ENCODE data around the gene RIMKLA. TPM values are rescaled to one million over a fixed set of nuclear protein-coding genes. Genes with fewer than 3 reads are reported as not detected.

The RIMKLA gene
- total and polyA plus RNA-seq, 5 donors from 2014 or later = 0.03 TPM; not detected in 4

- H3K4me1 ChIP-seq (ENCODE audit: control insufficient read depth, insufficient read depth, low read length, poor library complexity, severe bottlenecking) = peaks cover 10% of the 10 kb centered on the region
- no peak overlapping the region for H3K27ac Mint-ChIP-seq
- H3K27me3 ChIP-seq (ENCODE audit: control insufficient read depth, insufficient read depth, low read length) = peaks cover 35% of the 10 kb centered on the region
- no peak overlapping the region for H3K27ac ChIP-seq (ENCODE audit: insufficient read depth, low read length, poor library complexity, severe bottlenecking)
- H3K36me3 Mint-ChIP-seq = no peaks in the 10 kb centered on the region
- no peak overlapping the region for H3K4me3 ChIP-seq (ENCODE audit: low read depth, low read length)
- peaks cover 0 to 15% (median 8%) of the 10 kb centered on the region in 4 donors for H3K4me1 Mint-ChIP-seq
- no peaks in the 10 kb centered on the region for H3K9me3 ChIP-seq (ENCODE audit: control insufficient read depth in 2 of 2, low read length in 2 of 2)
- peak overlapping the region; percentile 47 to 81 (median 70) for H3K4me3 Mint-ChIP-seq
- H3K27me3 Mint-ChIP-seq = peaks cover 64% of the 10 kb centered on the region
- no peaks in the 10 kb centered on the region for H3K36me3 ChIP-seq (ENCODE audit: control insufficient read depth, insufficient read depth, low read length)
- DNase-seq = peak in 1 of 3 donors; percentile 4
- ATAC-seq (ENCODE audit: low read depth in 2 of 2) = no peak
- H3K9me3 Mint-ChIP-seq = peaks cover 0 to 3% (median 0%) of the 10 kb centered on the region in 7 donors
Measured at GRCh38 chr1:42379794-42380585, 602 bp upstream of the RIMKLA start.

DNA sequence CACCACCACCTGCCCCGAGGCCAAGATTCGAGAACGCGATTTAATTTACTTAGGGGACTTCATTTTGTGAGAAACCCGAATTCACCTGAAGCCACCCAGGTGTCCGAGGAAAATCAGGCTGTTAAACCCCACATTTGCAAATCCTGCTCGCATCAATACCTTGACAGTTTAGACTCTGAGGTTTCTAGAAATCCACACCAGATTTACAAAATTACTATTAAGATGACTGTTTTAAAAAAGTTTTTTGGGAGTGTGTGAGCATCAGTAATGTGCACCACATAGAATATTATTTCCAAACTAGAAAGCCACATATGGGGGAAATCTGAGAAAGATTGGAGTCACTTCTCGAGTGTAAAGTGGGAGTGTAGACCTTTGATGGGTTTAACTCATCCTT is 685 bp downstream of the RIMKLA start:
- peak overlapping the region; percentile 4 to 53 (median 20) for H3K4me3 Mint-ChIP-seq
- H3K36me3 Mint-ChIP-seq = no peaks in the 10 kb centered on the region
- Histone ChIP-seq H3K27me3 (ENCODE audit: control insufficient read depth, insufficient read depth, low read length) (peaks cover 35% of the 10 kb centered on the region), H3K4me1 (ENCODE audit: control insufficient read depth, insufficient read depth, low read length, poor library complexity, severe bottlenecking) (peaks cover 10% of the 10 kb centered on the region), H3K4me3 (ENCODE audit: low read depth, low read length) (no peak overlapping the region), H3K36me3 (ENCODE audit: control insufficient read depth, insufficient read depth, low read length) (no peaks in the 10 kb centered on the region), H3K27ac (ENCODE audit: insufficient read depth, low read length, poor library complexity, severe bottlenecking) (no peak overlapping the region), H3K9me3 (ENCODE audit: control insufficient read depth in 2 of 2, low read length in 2 of 2) (no peaks in the 10 kb centered on the region)
- no peak overlapping the region for H3K27ac Mint-ChIP-seq
- no peak for DNase-seq
- H3K4me1 Mint-ChIP-seq = peaks cover 0 to 15% (median 8%) of the 10 kb centered on the region in 4 donors
- H3K9me3 Mint-ChIP-seq = peaks cover 0 to 2% (median 0%) of the 10 kb centered on the region in 7 donors
- peaks cover 60% of the 10 kb centered on the region for H3K27me3 Mint-ChIP-seq
- no peak for ATAC-seq (ENCODE audit: low read depth in 2 of 2)

- peaks cover 22% of the 10 kb centered on the region for H3K27me3 ChIP-seq (ENCODE audit: control insufficient read depth, insufficient read depth, low read length)
- no peaks in the 10 kb centered on the region for H3K36me3 ChIP-seq (ENCODE audit: control insufficient read depth, insufficient read depth, low read length)
- H3K9me3 ChIP-seq (ENCODE audit: control insufficient read depth in 2 of 2, low read length in 2 of 2) = no peaks in the 10 kb centered on the region
- no peak for ATAC-seq (ENCODE audit: low read depth in 2 of 2)
- Mint-ChIP-seq H3K4me1 (peaks cover 0 to 9% (median 3%) of the 10 kb centered on the region in 4 donors), H3K4me3 (no peak overlapping the region), H3K36me3 (no peaks in the 10 kb centered on the region), H3K9me3 (no peaks in the 10 kb centered on the region), H3K27ac (no peak overlapping the region), H3K27me3 (peaks cover 34% of the 10 kb centered on the region)
- DNase-seq = no peak
- H3K4me1 ChIP-seq (ENCODE audit: control insufficient read depth, insufficient read depth, low read length, poor library complexity, severe bottlenecking) = peaks cover 6% of the 10 kb centered on the region
- H3K4me3 ChIP-seq (ENCODE audit: low read depth, low read length) = no peak overlapping the region
- no peak overlapping the region for H3K27ac ChIP-seq (ENCODE audit: insufficient read depth, low read length, poor library complexity, severe bottlenecking)
Measured at GRCh38 chr1:42385283-42385682, 4.7 kb downstream of the RIMKLA start.

DNA sequence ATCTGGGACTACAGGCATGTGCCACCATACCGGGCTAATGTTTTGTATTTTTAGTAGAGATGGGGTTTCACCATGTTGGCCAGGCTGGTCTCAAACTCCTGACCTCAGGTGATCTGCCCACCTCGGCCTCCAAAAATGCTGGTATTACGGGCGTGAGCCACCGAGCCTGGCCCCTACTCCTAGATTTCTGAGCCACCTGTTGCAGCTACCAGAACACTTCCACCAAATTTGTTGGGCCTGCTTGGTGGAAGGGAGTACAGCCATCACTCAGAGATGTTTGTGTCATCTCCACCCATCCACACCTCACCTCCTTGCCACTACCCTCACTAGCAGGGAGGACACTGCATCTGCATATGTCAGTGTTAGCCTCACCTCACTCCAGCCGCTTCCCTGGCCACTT is 5.5 kb downstream of the RIMKLA start:
- H3K9me3 ChIP-seq (ENCODE audit: control insufficient read depth in 2 of 2, low read length in 2 of 2) = no peaks in the 10 kb centered on the region
- no peak overlapping the region for H3K27ac Mint-ChIP-seq
- peaks cover 0 to 9% (median 3%) of the 10 kb centered on the region in 4 donors for H3K4me1 Mint-ChIP-seq

DNA sequence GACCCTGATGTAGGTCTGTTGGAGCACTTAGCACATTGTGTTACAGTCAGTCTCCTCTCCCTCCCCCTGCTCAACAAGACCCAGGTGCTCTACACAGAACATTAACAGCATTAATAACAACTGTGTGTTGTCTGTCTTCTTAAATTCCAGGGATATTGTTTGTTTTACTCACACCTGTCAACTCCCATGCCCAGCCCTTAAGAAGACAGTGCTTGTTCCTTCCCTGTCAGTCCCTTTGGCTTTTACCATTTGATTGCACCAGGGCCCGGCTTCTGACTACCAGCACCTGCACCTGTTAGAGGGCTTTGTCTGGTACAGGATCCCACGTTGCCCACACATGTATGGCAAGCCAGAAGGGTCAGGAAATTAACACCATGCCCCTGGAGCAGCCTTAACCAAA is 11.7 kb downstream of the RIMKLA start:
- H3K4me3 ChIP-seq (ENCODE audit: low read depth, low read length) = no peak overlapping the region
- Mint-ChIP-seq H3K36me3 (no peaks in the 10 kb centered on the region), H3K27me3 (peaks cover 23% of the 10 kb centered on the region), H3K9me3 (no peaks in the 10 kb centered on the region), H3K4me3 (no peak overlapping the region), H3K27ac (no peak overlapping the region), H3K4me1 (no peaks in the 10 kb centered on the region)
- DNase-seq (no peak), ATAC-seq (ENCODE audit: low read depth in 2 of 2) (no peak)
- H3K27ac ChIP-seq (ENCODE audit: insufficient read depth, low read length, poor library complexity, severe bottlenecking) = no peak overlapping the region
- peaks cover 3% of the 10 kb centered on the region for H3K27me3 ChIP-seq (ENCODE audit: control insufficient read depth, insufficient read depth, low read length)
- no peaks in the 10 kb centered on the region for H3K4me1 ChIP-seq (ENCODE audit: control insufficient read depth, insufficient read depth, low read length, poor library complexity, severe bottlenecking)
- no peaks in the 10 kb centered on the region for H3K9me3 ChIP-seq (ENCODE audit: control insufficient read depth in 2 of 2, low read length in 2 of 2)
- H3K36me3 ChIP-seq (ENCODE audit: control insufficient read depth, insufficient read depth, low read length) = no peaks in the 10 kb centered on the region

More for the DNA sequence above, 5.5 kb downstream of the RIMKLA start:
- no peak for ATAC-seq (ENCODE audit: low read depth in 2 of 2)
- no peak overlapping the region for H3K4me3 ChIP-seq (ENCODE audit: low read depth, low read length)
- H3K27me3 Mint-ChIP-seq = peaks cover 34% of the 10 kb centered on the region
- H3K4me1 ChIP-seq (ENCODE audit: control insufficient read depth, insufficient read depth, low read length, poor library complexity, severe bottlenecking) = peaks cover 1% of the 10 kb centered on the region
- DNase-seq = no peak
- H3K27ac ChIP-seq (ENCODE audit: insufficient read depth, low read length, poor library complexity, severe bottlenecking) = no peak overlapping the region
- no peaks in the 10 kb centered on the region for H3K36me3 Mint-ChIP-seq
- no peaks in the 10 kb centered on the region for H3K36me3 ChIP-seq (ENCODE audit: control insufficient read depth, insufficient read depth, low read length)
- peaks cover 25% of the 10 kb centered on the region for H3K27me3 ChIP-seq (ENCODE audit: control insufficient read depth, insufficient read depth, low read length)
- no peak overlapping the region for H3K4me3 Mint-ChIP-seq
- no peaks in the 10 kb centered on the region for H3K9me3 Mint-ChIP-seq

DNA sequence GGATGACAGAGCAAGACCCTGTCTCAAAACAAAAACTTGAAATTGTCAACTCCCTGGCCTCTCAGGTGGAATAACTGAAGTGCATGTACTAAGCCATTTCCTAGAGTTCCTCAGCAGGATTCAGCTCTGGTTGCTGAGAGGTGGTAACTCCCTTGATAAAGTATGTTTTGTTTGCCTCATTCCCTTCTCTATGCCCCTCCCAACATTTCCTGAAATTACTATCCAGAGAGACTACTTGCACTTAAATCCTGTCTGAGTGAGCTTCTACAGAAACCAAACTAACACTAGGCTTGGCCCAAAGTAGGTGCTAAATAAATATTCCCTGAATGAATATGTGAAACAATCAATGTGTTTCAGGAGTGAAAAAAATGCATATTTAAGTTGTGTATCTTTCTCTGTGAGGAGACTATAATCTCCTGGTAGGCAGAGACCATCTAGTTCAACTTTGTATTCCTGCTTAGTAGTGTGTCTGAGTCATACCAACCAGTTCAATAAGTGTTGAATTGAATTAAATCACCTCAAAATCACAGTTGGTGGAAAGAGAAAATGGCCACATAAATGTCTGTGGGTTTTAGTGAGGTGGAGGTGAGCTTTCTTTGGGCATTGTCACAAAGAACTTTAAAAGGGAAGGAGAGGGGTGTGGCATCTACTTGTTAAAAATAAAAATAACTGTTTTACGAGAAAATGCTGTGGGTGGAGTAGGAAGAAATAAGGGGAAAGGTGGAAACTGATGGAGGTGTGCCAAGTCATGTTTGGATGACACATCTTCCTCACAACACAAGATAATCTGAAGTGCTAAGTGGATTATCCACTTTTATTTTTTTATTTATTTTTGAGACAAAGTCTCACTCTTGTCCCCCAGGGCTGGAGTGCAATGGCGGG is 12.6 kb downstream of the RIMKLA start:
- Histone ChIP-seq H3K9me3 (ENCODE audit: control insufficient read depth in 2 of 2, low read length in 2 of 2) (no peaks in the 10 kb centered on the region), H3K4me1 (ENCODE audit: control insufficient read depth, insufficient read depth, low read length, poor library complexity, severe bottlenecking) (no peaks in the 10 kb centered on the region), H3K27ac (ENCODE audit: insufficient read depth, low read length, poor library complexity, severe bottlenecking) (no peak overlapping the region), H3K4me3 (ENCODE audit: low read depth, low read length) (no peak overlapping the region), H3K27me3 (ENCODE audit: control insufficient read depth, insufficient read depth, low read length) (peaks cover 3% of the 10 kb centered on the region), H3K36me3 (ENCODE audit: control insufficient read depth, insufficient read depth, low read length) (no peaks in the 10 kb centered on the region)
- Mint-ChIP-seq H3K27ac (no peak overlapping the region), H3K36me3 (no peaks in the 10 kb centered on the region), H3K4me3 (no peak overlapping the region), H3K27me3 (peaks cover 15% of the 10 kb centered on the region), H3K4me1 (no peaks in the 10 kb centered on the region), H3K9me3 (no peaks in the 10 kb centered on the region)
- no peak for ATAC-seq (ENCODE audit: low read depth in 2 of 2)
- no peak for DNase-seq

DNA sequence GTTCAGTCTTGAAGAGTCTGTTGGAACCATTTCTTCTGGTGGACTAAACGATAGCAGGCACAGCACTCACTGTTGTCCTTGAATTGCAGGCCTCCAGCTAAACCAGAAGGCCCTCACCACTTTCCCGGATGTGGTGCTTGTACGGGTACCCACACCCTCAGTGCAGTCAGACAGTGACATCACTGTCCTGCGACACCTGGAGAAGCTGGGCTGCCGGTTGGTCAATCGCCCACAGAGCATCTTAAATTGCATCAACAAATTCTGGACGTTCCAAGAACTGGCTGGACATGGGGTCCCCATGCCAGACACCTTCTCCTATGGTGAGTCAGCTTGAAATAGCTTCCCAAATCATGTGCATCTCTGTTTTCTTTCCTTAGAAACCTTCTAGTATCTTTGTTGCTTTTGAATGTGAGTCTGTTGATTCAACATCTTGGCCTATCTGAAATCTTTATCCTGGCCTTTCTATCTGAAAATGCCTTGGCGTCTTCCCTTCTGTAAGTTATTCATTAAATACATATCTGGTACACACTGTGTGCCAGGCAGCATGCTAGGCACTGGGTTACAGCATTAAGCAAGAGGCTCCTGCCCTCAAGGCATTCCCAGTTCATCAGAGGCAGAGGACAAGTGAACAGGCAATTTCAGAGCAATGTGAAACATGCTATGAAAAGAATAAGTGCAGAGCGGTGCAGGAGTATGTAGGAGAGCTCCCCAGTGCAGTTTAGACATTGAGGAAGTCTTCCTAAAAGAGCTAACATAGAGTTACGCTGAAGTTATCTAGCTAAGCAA is 18.9 kb downstream of the RIMKLA start:
- no peak for ATAC-seq (ENCODE audit: low read depth in 2 of 2)
- Mint-ChIP-seq H3K36me3 (no peaks in the 10 kb centered on the region), H3K4me1 (no peaks in the 10 kb centered on the region), H3K4me3 (no peak overlapping the region), H3K27me3 (peaks cover 9% of the 10 kb centered on the region), H3K27ac (no peak overlapping the region), H3K9me3 (no peaks in the 10 kb centered on the region)
- Histone ChIP-seq H3K36me3 (ENCODE audit: control insufficient read depth, insufficient read depth, low read length) (no peaks in the 10 kb centered on the region), H3K27ac (ENCODE audit: insufficient read depth, low read length, poor library complexity, severe bottlenecking) (no peak overlapping the region), H3K4me1 (ENCODE audit: control insufficient read depth, insufficient read depth, low read length, poor library complexity, severe bottlenecking) (no peaks in the 10 kb centered on the region), H3K9me3 (ENCODE audit: control insufficient read depth in 2 of 2, low read length in 2 of 2) (no peaks in the 10 kb centered on the region), H3K4me3 (ENCODE audit: low read depth, low read length) (no peak overlapping the region), H3K27me3 (ENCODE audit: control insufficient read depth, insufficient read depth, low read length) (peaks cover 3% of the 10 kb centered on the region)
- no peak for DNase-seq
